ENCODE results near the gene KRT83. TPM values are rescaled to one million over a fixed set of nuclear protein-coding genes. Genes with fewer than 3 reads are reported as not detected.
A peak's percentile ranks its signal among the peaks of the same experiment; 100 is the strongest.

The KRT83 gene
- total and polyA plus RNA-seq, 11 donors, result not detected

GRCh38 chr12:52321418-52321817, 220 bp upstream of the KRT83 start:
- 61 to 70% (median 69%) methylated on average over 4 of the region's 4 CpGs for WGBS, 4 donors
- no peak overlapping the region for H3K27ac ChIP-seq
- peaks cover 7 to 48% (median 21%) of the 10 kb centered on the region in 9 donors for H3K27me3 ChIP-seq
- no peak overlapping the region for H3K4me3 ChIP-seq
- no peak for TF ChIP-seq POLR2A (IDR thresholded peaks at IDR 0.05)
- no peak for TF ChIP-seq CTCF (IDR thresholded peaks at IDR 0.05)
- H3K36me3 ChIP-seq, result no peaks in the 10 kb centered on the region
- DNase-seq (no peak), ATAC-seq (no peak)
- intact Hi-C loops (cut with DNase I), result no loop called here
- no peaks in the 10 kb centered on the region for H3K9me3 ChIP-seq
- no peaks in the 10 kb centered on the region for H3K4me1 ChIP-seq

- ATAC-seq, result no peak
- peaks cover 7 to 48% (median 18%) of the 10 kb centered on the region in 9 donors for H3K27me3 ChIP-seq
- 65 to 70% (median 68%) methylated on average over 11 of the region's 11 CpGs for WGBS, 4 donors
- no peak for DNase-seq
- H3K27ac ChIP-seq, result no peak overlapping the region
- H3K36me3 ChIP-seq, result no peaks in the 10 kb centered on the region
- intact Hi-C loops (cut with DNase I), result no loop called here
- no peaks in the 10 kb centered on the region for H3K9me3 ChIP-seq
- no peak overlapping the region for H3K4me3 ChIP-seq
- no peaks in the 10 kb centered on the region for H3K4me1 ChIP-seq
- TF ChIP-seq POLR2A (IDR thresholded peaks at IDR 0.05), result no peak
- no peak for TF ChIP-seq CTCF (IDR thresholded peaks at IDR 0.05)
Measured at GRCh38 chr12:52319097-52319496, 2.1 kb downstream of the KRT83 start.

- H3K4me1 ChIP-seq, result no peaks in the 10 kb centered on the region
- 76 to 86% (median 81%) methylated on average over 10 to 11 of the region's 11 CpGs for WGBS, 4 donors
- H3K4me3 ChIP-seq, result no peak overlapping the region
- ATAC-seq, result peak in 1 of 4 donors; percentile 20
- intact Hi-C loops (cut with DNase I), result no loop called here
- H3K36me3 ChIP-seq, result no peaks in the 10 kb centered on the region
- no peak overlapping the region for H3K27ac ChIP-seq
- no peaks in the 10 kb centered on the region for H3K9me3 ChIP-seq
- no peak for DNase-seq
- peaks cover 7 to 44% (median 18%) of the 10 kb centered on the region in 9 donors for H3K27me3 ChIP-seq
- TF ChIP-seq CTCF (IDR thresholded peaks at IDR 0.05), result no peak
- no peak for TF ChIP-seq POLR2A (IDR thresholded peaks at IDR 0.05)
Measured at GRCh38 chr12:52318241-52318990, 2.8 kb downstream of the KRT83 start.

- ATAC-seq (no peak), DNase-seq (no peak)
- no peak overlapping the region for H3K4me3 ChIP-seq
- no peaks in the 10 kb centered on the region for H3K4me1 ChIP-seq
- no peak for TF ChIP-seq POLR2A (IDR thresholded peaks at IDR 0.05)
- TF ChIP-seq CTCF (IDR thresholded peaks at IDR 0.05), result no peak
- no peaks in the 10 kb centered on the region for H3K9me3 ChIP-seq
- peaks cover 7 to 46% (median 18%) of the 10 kb centered on the region in 9 donors for H3K27me3 ChIP-seq
- intact Hi-C loops (cut with DNase I), result no loop called here
- 78 to 85% (median 82%) methylated on average over 11 to 12 of the region's 12 CpGs for WGBS, 4 donors
- no peaks in the 10 kb centered on the region for H3K36me3 ChIP-seq
- no peak overlapping the region for H3K27ac ChIP-seq
Measured at GRCh38 chr12:52317468-52318052, 3.6 kb downstream of the KRT83 start.
